ENCODE measurements around the gene PAQR6.
"Not testable (repeated sequence)": the region's sequence is repeated elsewhere in the genome, so short reads cannot be mapped to it uniquely, and the experiment has no call there.

Gene PAQR6

DNA sequence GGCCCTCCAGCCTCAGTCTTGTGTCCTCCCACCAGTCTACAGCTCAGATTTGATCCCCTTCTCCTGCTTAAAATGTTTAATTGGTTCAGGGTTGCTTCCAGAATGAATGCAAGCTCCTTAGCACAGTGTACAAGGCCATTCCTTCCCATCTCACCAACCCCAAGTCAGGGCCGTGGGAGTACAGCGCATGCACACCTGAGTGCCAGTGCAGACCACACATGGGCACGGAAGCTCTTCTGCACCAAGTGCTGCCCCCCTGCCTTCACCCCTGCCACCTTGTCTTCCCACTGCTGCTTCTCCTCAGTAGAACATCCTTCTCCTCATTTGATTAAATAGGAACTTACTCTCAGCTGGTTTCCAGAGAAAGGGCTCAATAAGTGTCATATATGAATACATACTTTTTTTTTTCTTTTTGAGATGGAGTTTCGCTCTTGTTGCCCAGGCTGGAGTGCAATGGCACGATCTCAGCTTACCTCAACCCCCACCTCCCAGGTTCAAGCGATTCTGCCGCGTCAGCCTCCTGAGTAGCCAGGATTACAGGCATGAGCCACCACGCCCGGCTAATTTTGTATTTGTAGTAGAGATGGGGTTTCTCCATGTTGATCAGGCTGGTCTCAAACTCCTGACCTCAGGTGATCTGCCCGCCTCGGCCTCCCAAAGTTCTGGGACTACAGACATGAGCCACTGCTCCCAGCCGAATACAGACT is 25.7 kb downstream of the PAQR6 start:
- Histone ChIP-seq H3K27me3 (ENCODE audit: insufficient read depth, poor library complexity, severe bottlenecking) (no peaks in the 10 kb centered on the region), H3K4me3 (replicated peaks; ENCODE audit: insufficient read depth, low read length) (no peak overlapping the region), H3K27ac (replicated peaks) (no peak overlapping the region)
- DNase-seq (ENCODE audit: low read depth in 1 of 2, low spot score in 1 of 2), result no peak
- TF ChIP-seq CTCF (IDR thresholded peaks at IDR 0.05; ENCODE audit: insufficient read depth, low read length) (no peak), GABPA (IDR thresholded peaks at IDR 0.05; ENCODE audit: low read depth) (no peak)

- TF ChIP-seq GABPA (IDR thresholded peaks at IDR 0.05; ENCODE audit: low read depth) (no peak), POLR2AphosphoS5 (IDR thresholded peaks at IDR 0.05; ENCODE audit: low read depth) (no peak), REST (IDR thresholded peaks at IDR 0.05; ENCODE audit: insufficient replicate concordance, low read depth) (no peak), SPI1 (IDR thresholded peaks at IDR 0.05; ENCODE audit: borderline replicate concordance, low read depth) (no peak), CTCF (IDR thresholded peaks at IDR 0.05; ENCODE audit: insufficient read depth, low read length) (no peak)
- no peak overlapping the region for H3K27ac ChIP-seq (replicated peaks)
- H3K27me3 ChIP-seq (ENCODE audit: insufficient read depth, poor library complexity, severe bottlenecking), result no peaks in the 10 kb centered on the region
- no peak overlapping the region for H3K4me3 ChIP-seq (replicated peaks; ENCODE audit: insufficient read depth, low read length)
- DNase-seq (ENCODE audit: low read depth in 1 of 2, low spot score in 1 of 2), result no peak
These were observed 27.6 kb downstream of the PAQR6 start for GRCh38 chr1:156220226-156220625.

DNA sequence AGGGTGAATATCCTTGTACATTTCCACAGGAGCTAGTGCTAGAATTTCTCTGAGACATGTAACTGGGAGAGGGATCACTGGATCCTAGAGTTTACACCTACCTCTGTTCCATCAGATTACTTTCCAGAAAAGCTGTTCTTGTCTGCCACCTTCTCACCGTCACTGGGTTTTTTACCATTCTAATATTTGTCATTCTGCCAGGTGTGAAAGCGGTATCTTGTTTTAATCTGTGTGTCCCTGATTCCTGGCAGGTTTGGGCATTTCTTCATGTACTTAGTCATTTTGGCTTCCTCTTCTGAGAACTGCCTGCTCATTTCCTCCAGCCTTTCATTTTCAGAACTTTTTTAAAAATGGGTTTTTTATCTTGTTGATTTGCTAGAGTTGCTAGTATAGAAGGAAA is 30.0 kb downstream of the PAQR6 start:
- TF ChIP-seq GABPA (IDR thresholded peaks at IDR 0.05; ENCODE audit: low read depth), result no peak
- TF ChIP-seq SPI1 (IDR thresholded peaks at IDR 0.05; ENCODE audit: borderline replicate concordance, low read depth), result peak; percentile 30; the same call in 1 of the 2 replicates

DNA sequence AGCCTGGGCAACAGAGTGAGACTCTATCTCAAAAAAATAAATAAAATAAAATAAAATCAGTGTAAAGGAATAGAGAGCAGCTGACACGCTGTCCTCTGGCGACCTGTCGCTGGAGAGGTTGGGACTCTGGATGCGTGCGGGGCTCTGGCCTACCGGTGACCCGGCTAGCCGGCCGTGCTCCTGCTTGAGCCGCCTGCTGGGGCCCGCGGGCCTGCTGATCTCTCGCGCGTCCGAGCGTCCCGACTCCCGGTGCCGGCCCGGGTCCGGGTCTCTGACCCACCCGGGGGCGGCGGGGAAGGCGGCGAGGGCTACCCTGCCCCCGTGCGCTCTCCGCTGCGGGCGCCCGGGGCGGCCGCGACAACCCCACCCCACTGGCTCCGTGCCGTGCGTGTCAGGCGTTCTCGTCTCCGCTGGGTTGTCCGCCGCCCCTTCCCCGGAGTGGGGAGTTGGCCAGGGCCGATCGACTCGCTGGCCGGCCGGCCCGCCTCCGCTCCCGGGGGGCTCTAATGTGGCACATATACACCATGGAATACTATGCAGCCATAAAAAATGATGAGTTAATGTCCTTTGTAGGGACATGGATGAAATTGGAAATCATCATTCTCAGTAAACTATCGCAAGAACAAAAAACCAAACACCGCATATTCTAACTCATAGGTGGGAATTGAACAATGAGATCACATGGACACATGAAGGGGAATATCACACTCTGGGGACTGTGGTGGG is 31.3 kb downstream of the PAQR6 start:
- not testable (repeated sequence) for H3K27me3 ChIP-seq (ENCODE audit: insufficient read depth, poor library complexity, severe bottlenecking); H3K4me3 ChIP-seq (replicated peaks; ENCODE audit: insufficient read depth, low read length); DNase-seq (ENCODE audit: low read depth in 1 of 2, low spot score in 1 of 2); H3K27ac ChIP-seq (replicated peaks)

More for the DNA sequence above, 30.0 kb downstream of the PAQR6 start:
- Histone ChIP-seq H3K27ac (replicated peaks) (peak overlapping the region; percentile 39), H3K27me3 (ENCODE audit: insufficient read depth, poor library complexity, severe bottlenecking) (no peaks in the 10 kb centered on the region), H3K4me3 (replicated peaks; ENCODE audit: insufficient read depth, low read length) (no peak overlapping the region)
- peak in 1 of 2 experiments; percentile 29 for DNase-seq (ENCODE audit: low read depth in 1 of 2, low spot score in 1 of 2)

GRCh38 chr1:156214024-156214748 is 33.7 kb downstream of the PAQR6 start:
- TF ChIP-seq GABPA (IDR thresholded peaks at IDR 0.05; ENCODE audit: low read depth), result no peak
- no peak for TF ChIP-seq CTCF (IDR thresholded peaks at IDR 0.05; ENCODE audit: insufficient read depth, low read length)
- TF ChIP-seq POLR2AphosphoS5 (IDR thresholded peaks at IDR 0.05; ENCODE audit: low read depth), result no peak
- TF ChIP-seq REST (IDR thresholded peaks at IDR 0.05; ENCODE audit: insufficient replicate concordance, low read depth), result no peak
- no peak for TF ChIP-seq SPI1 (IDR thresholded peaks at IDR 0.05; ENCODE audit: borderline replicate concordance, low read depth)
- no peak overlapping the region; the same call in 1 of the 2 replicates for H3K4me3 ChIP-seq (replicated peaks; ENCODE audit: insufficient read depth, low read length)
- no peak for DNase-seq (ENCODE audit: low read depth in 1 of 2, low spot score in 1 of 2)

More at GRCh38 chr1:156214024-156214748, 33.7 kb downstream of the PAQR6 start:
- Histone ChIP-seq H3K27me3 (ENCODE audit: insufficient read depth, poor library complexity, severe bottlenecking) (no peaks in the 10 kb centered on the region), H3K27ac (replicated peaks) (peak overlapping the region; percentile 93)
